Measurements from ENCODE around the gene TATDN2.

GRCh38 chr3:10229576-10229975 is 18.7 kb upstream of the TATDN2 start:
- TF ChIP-seq POLR2AphosphoS5 (IDR thresholded peaks at IDR 0.05; ENCODE audit: low read depth) (no peak), EZH2 (IDR thresholded peaks at IDR 0.05; ENCODE audit: low read depth, unreplicated experiment) (no peak), CTCF (conservative IDR thresholded peaks at IDR 0.05; ENCODE audit: low read depth in 2 of 2) (no peak), JUNB (IDR thresholded peaks at IDR 0.05; ENCODE audit: unreplicated experiment) (no peak)

Measured in GM23338 (cell line).